ENCODE measurements around the gene TMEM121B. TPM values are rescaled to one million over a fixed set of nuclear protein-coding genes. Genes with fewer than 3 reads are reported as not detected.
A peak's percentile ranks its signal among the peaks of the same experiment; 100 is the strongest.

TMEM121B gene
- 8.1 and 8.7 TPM in 2 replicates for total RNA-seq (2021)
- long read RNA-seq, full-length matches to known transcripts, result 3 of 3 reads
- long read RNA-seq, partial matches to known transcripts, result 0 of 3 reads
- long read RNA-seq, other reads (novel, unspliced or antisense), result 0 of 3 reads

- Histone ChIP-seq H3K9ac (ENCODE audit: extremely low read depth, insufficient read length, low read length) (peak within 1 kb of the TSS; percentile 14), H3K4me1 (ENCODE audit: insufficient read depth, low read length) (no peaks in the 10 kb centered on the region; the same call in 1 of the 2 replicates), H4K5ac (ENCODE audit: insufficient read length, low read depth, low read length) (no peak within 1 kb of the TSS), H4K8ac (replicated peaks; ENCODE audit: insufficient read length, low read depth, low read length) (no peak within 1 kb of the TSS), H3K27me3 (ENCODE audit: insufficient read depth, low read length) (no peaks in the 10 kb centered on the region), H3K79me1 (ENCODE audit: insufficient read depth, low read depth, low read length, poor library complexity, severe bottlenecking) (no peaks in the 10 kb centered on the region), H3K18ac (ENCODE audit: insufficient read length, low read depth, low read length) (peak within 1 kb of the TSS; percentile 80), H3K27ac (ENCODE audit: insufficient read length, low read depth, low read length) (no peak within 1 kb of the TSS), H2BK120ac (ENCODE audit: low read depth, low read length, poor library complexity, severe bottlenecking) (no peak within 1 kb of the TSS), H3K4me2 (ENCODE audit: insufficient read depth, insufficient read length, low read length) (peak within 1 kb of the TSS; percentile 45), H2BK5ac (ENCODE audit: insufficient read length, low read length) (no peak within 1 kb of the TSS), H4K91ac (ENCODE audit: insufficient read length, low read depth, low read length) (no peak within 1 kb of the TSS), H3K14ac (ENCODE audit: insufficient read depth, low read length) (peak within 1 kb of the TSS; percentile 81), H3K23ac (ENCODE audit: insufficient read length, low read depth, low read length) (no peak within 1 kb of the TSS), H2AFZ (ENCODE audit: low read length) (no peak within 1 kb of the TSS), H4K20me1 (ENCODE audit: control insufficient read depth, insufficient read depth, insufficient read length) (no peaks in the 10 kb centered on the region), H3K4ac (ENCODE audit: low read depth, low read length) (no peak within 1 kb of the TSS), H2BK12ac (ENCODE audit: insufficient read length, low read depth, low read length) (no peak within 1 kb of the TSS), H2BK20ac (ENCODE audit: low read depth, low read length, poor library complexity, severe bottlenecking) (no peak within 1 kb of the TSS), H2AK5ac (ENCODE audit: insufficient read length, low read length) (no peak within 1 kb of the TSS), H3T11ph (ENCODE audit: low read length) (no peak within 1 kb of the TSS), H2BK15ac (ENCODE audit: low read depth, low read length) (no peak within 1 kb of the TSS), H3K56ac (ENCODE audit: insufficient read length, low read depth, low read length) (no peak within 1 kb of the TSS), H3K79me2 (ENCODE audit: insufficient read depth, low read length) (no peaks in the 10 kb centered on the region), H3K23me2 (ENCODE audit: insufficient read length, low read depth, low read length, poor library complexity, severe bottlenecking) (peaks cover 6% of the 10 kb centered on the region), H3K9me3 (ENCODE audit: control insufficient read depth, low read depth, low read length) (no peaks in the 10 kb centered on the region)
- Mint-ChIP-seq H3K27me3 (ENCODE audit: low read depth) (peaks cover 7% of the 10 kb centered on the region), H3K9me3 (no peaks in the 10 kb centered on the region), H3K27ac (peak within 1 kb of the TSS in 1 of 3 experiments; percentile 10; a peak in 1 of 7 replicates), H3K4me3 (peak within 1 kb of the TSS; percentile 73 to 87), H3K36me3 (ENCODE audit: insufficient read depth in 1 of 3, low read depth in 3 of 3) (peaks cover 0 to 4% (median 0%) of the 10 kb centered on the region in 3 experiments; a peak in 2 of 7 replicates), H3K4me1 (peaks cover 29 to 33% of the 10 kb centered on the region in 2 experiments)
- no CpG with 5 or more reads among the region's 69 CpGs for WGBS (ENCODE audit: extremely low coverage, insufficient read length, low lambda C conversion rate)
- DNase-seq, result peak; percentile 95
- no peak for TF ChIP-seq CTCF (conservative IDR thresholded peaks at IDR 0.05)
These were observed at the start of gene TMEM121B for GRCh38 chr22:17121233-17122195. TMEM121B (minus strand) TSS chr22:17121360; CDS start chr22:17121127, 233 bp downstream.

Data from H9 (cell line).